PFSK-1 (cell line): ENCODE data around the gene FBXO10. TPM values are rescaled to one million over a fixed set of nuclear protein-coding genes. Genes with fewer than 3 reads are reported as not detected.

Source experiments
- FOXP2 ChIP-seq: optimal IDR thresholded peaks from 2 replicates; pipeline ENCODE3; 2011; ENCODE audit warnings: borderline replicate concordance, control low read depth, inconsistent platforms; ENCODE audit not compliant: insufficient read depth; ENCODE audit errors: extremely low read length, extremely low read depth
- POLR2AphosphoS5 ChIP-seq: IDR thresholded peaks from 2 replicates; pipeline ENCODE4 v1.6.1; 2012; ENCODE audit warnings: low read depth, mild to moderate bottlenecking, control low read depth, low read length, moderate library complexity
- REST ChIP-seq, 2 experiments: IDR thresholded peaks; 2 replicates each; pipeline versions ENCODE4 v1.6.1 to v1.8.0; 2011 to 2012; ENCODE audit warnings: low read depth in 2 of 2, low read length in 2 of 2, control low read depth in 1 of 2, inconsistent platforms in 1 of 2, mild to moderate bottlenecking in 1 of 2, moderate library complexity in 1 of 2; ENCODE audit not compliant: insufficient read depth in 1 of 2
- SIN3A ChIP-seq: IDR thresholded peaks from 2 replicates; pipeline ENCODE4 v1.6.1; 2012; ENCODE audit warnings: mild to moderate bottlenecking, low read length, moderate library complexity, borderline replicate concordance; ENCODE audit not compliant: insufficient read depth
- TAF1 ChIP-seq: IDR thresholded peaks from 2 replicates; pipeline ENCODE4 v1.6.1; 2012; ENCODE audit warnings: low read length, control low read depth, borderline replicate concordance; ENCODE audit not compliant: insufficient read depth
- polyA plus RNA-seq: library from polyadenylated mRNA; unstranded; fragments of >200 nt; gene quantifications from one replicate; pipeline ENCODE4 v1.2.1, GENCODE V29; 2012; ENCODE audit warnings: low read depth, missing spikeins; ENCODE audit not compliant: insufficient read length

FBXO10 gene
- polyA plus RNA-seq: 23.4 TPM

GRCh38 chr9:37575921-37576721 lies at the start of gene FBXO10:
Gene FBXO10 (minus strand): TSS chr9:37576380. CDS start chr9:37541768, 34,612 bp downstream.
- 0 out of 2 replicates have a peak, but pooled peaks have one; percentile 58 for TF ChIP-seq SIN3A
- TF ChIP-seq TAF1: no peak
- peak; percentile 48 for TF ChIP-seq FOXP2
- peak; percentile 74 for TF ChIP-seq POLR2AphosphoS5
- TF ChIP-seq REST (IDR thresholded peaks at IDR 0.05; ENCODE audit: insufficient read depth in 1 of 2, low read depth in 2 of 2, low read length in 2 of 2): 0 out of 4 replicates have a peak, but pooled peaks of 1 of the 2 experiments have one; percentile 12

- no peak for TF ChIP-seq TAF1
- TF ChIP-seq FOXP2: no peak
- TF ChIP-seq REST (IDR thresholded peaks at IDR 0.05; ENCODE audit: insufficient read depth in 1 of 2, low read depth in 2 of 2, low read length in 2 of 2): no peak
Observed at GRCh38 chr9:37625758-37626147, 49.6 kb upstream of the FBXO10 start.

GRCh38 chr9:37625036-37625757 lies 49.0 kb upstream of the FBXO10 start:
- TF ChIP-seq TAF1: no peak
- peak; percentile 35 to 85; a peak in 2 of 4 replicates for TF ChIP-seq REST (IDR thresholded peaks at IDR 0.05; ENCODE audit: insufficient read depth in 1 of 2, low read depth in 2 of 2, low read length in 2 of 2)
- TF ChIP-seq FOXP2: no peak
- TF ChIP-seq SIN3A: no peak
- no peak for TF ChIP-seq POLR2AphosphoS5

- TF ChIP-seq REST (IDR thresholded peaks at IDR 0.05; ENCODE audit: insufficient read depth in 1 of 2, low read depth in 2 of 2, low read length in 2 of 2): no peak
Observed at GRCh38 chr9:37624073-37624472, 47.9 kb upstream of the FBXO10 start.
